Stomach (tissue), 4 donors: ENCODE results near the gene GOLGA6L10.

Experiments
- EP300 ChIP-seq: sonication (generic); formaldehyde crosslinking; IDR thresholded peaks from one replicate; pipeline ENCODE4 v1.6.1; 2017; ENCODE audit warnings: antibody characterized with exemption
- POLR2A ChIP-seq, 4 donors: fragments of 450-650 bp; IDR thresholded peaks; one replicate each; pipeline ENCODE4 v1.6.1; 2016; ENCODE audit warnings: antibody characterized with exemption in 4 of 4, control low read depth in 2 of 4, mild to moderate bottlenecking in 1 of 4, moderate library complexity in 1 of 4
- POLR2AphosphoS5 ChIP-seq, 3 donors: sonication (generic); formaldehyde crosslinking; IDR thresholded peaks; one replicate each; pipeline ENCODE4 v1.6.1; 2016; ENCODE audit warnings: antibody characterized with exemption in 3 of 3
- TF ChIP-seq, protein P1 (sequence below), 7 experiments: fragments of 450-650 bp in 4 of 7; fragments of 200-600 bp in 3 of 7; sonication (generic) in 3 of 7; IDR thresholded peaks; one replicate each; pipeline ENCODE4 v1.5.1; 2016 to 2019; ENCODE audit warnings: antibody characterized with exemption in 7 of 7, control low read depth in 2 of 7, mild to moderate bottlenecking in 1 of 7

DNA sequence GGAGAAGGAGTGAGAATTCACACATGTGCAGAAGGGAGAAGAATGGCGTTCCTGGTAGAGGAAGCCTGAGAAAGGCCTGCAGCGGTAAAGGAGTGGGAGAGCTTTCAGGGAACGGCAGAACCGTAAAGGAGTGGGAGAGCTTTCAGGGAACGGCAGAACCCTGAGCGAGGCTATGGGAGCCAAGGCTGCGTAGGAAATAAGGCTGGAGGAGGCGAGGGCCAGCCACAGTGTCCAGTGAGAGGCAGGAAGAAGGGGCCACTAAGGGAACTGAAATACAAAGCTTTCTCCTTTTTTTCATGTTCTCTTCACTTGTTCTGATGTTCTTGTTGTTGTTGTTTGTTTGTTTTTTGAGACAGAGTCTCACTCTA, 41.6 kb downstream of the GOLGA6L10 start:
- TF ChIP-seq, protein P1, sequence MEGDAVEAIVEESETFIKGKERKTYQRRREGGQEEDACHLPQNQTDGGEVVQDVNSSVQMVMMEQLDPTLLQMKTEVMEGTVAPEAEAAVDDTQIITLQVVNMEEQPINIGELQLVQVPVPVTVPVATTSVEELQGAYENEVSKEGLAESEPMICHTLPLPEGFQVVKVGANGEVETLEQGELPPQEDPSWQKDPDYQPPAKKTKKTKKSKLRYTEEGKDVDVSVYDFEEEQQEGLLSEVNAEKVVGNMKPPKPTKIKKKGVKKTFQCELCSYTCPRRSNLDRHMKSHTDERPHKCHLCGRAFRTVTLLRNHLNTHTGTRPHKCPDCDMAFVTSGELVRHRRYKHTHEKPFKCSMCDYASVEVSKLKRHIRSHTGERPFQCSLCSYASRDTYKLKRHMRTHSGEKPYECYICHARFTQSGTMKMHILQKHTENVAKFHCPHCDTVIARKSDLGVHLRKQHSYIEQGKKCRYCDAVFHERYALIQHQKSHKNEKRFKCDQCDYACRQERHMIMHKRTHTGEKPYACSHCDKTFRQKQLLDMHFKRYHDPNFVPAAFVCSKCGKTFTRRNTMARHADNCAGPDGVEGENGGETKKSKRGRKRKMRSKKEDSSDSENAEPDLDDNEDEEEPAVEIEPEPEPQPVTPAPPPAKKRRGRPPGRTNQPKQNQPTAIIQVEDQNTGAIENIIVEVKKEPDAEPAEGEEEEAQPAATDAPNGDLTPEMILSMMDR (IDR thresholded peaks at IDR 0.05), result no peak
- TF ChIP-seq POLR2A (IDR thresholded peaks at IDR 0.05) (no peak), POLR2AphosphoS5 (IDR thresholded peaks at IDR 0.05) (no peak), EP300 (no peak)
